ENCODE results near the gene MYO9B. TPM values are rescaled to one million over a fixed set of nuclear protein-coding genes. Genes with fewer than 3 reads are reported as not detected.

Gene MYO9B
- total RNA-seq, 1 experiment from 2014 or later: 79.4 TPM

GRCh38 chr19:17114414-17114831, 38.8 kb downstream of the MYO9B start:
- ChIA-PET CTCF (no interaction called here), POLR2A (no interaction called here)
- Histone ChIP-seq H3K9me3 (ENCODE audit: control insufficient read depth, insufficient read depth, low read depth, low read length) (no peaks in the 10 kb centered on the region), H3K4me1 (ENCODE audit: control insufficient read depth, insufficient read depth, low read length) (no peaks in the 10 kb centered on the region), H3K4me3 (ENCODE audit: low read depth in 2 of 2, low read length in 2 of 2) (no peak overlapping the region), H3K27ac (ENCODE audit: low read length) (no peak overlapping the region), H3K36me3 (ENCODE audit: control insufficient read depth, insufficient read depth, low read length) (no peaks in the 10 kb centered on the region), H3K27me3 (ENCODE audit: control insufficient read depth, insufficient read depth, low read length) (no peaks in the 10 kb centered on the region)
- no peak for DNase-seq (ENCODE audit: low read depth, low spot score)
- no TSS peak for BruUV-seq (replicated peaks)
- no peak for ATAC-seq
- intact Hi-C loops (cut with micrococcal nuclease; ENCODE audit: unreplicated experiment) (no loop called here), in situ Hi-C loops (cut with HindIII; ENCODE audit: low pct_unique_long_range_greater_than_20kb, low sequenced_read_pairs) (no loop called here)
- TF ChIP-seq TCF7L2 (IDR thresholded peaks at IDR 0.05; ENCODE audit: low read depth, low read length) (no peak), POLR2AphosphoS5 (IDR thresholded peaks at IDR 0.05; ENCODE audit: low read depth, low read length) (no peak), CTCF (IDR thresholded peaks at IDR 0.05) (no peak), SIN3A (IDR thresholded peaks at IDR 0.05; ENCODE audit: borderline replicate concordance, insufficient read depth, low read depth, low read length) (no peak), REST (IDR thresholded peaks at IDR 0.05; ENCODE audit: insufficient read depth in 1 of 2, low read depth in 2 of 2, low read length in 1 of 2) (no peak)

- H3K27ac ChIP-seq (ENCODE audit: low read length): no peak overlapping the region
- POLR2A ChIA-PET: no interaction called here
- intact Hi-C loops (cut with micrococcal nuclease; ENCODE audit: unreplicated experiment): no loop called here
- H3K27me3 ChIP-seq (ENCODE audit: control insufficient read depth, insufficient read depth, low read length): no peaks in the 10 kb centered on the region
- ATAC-seq (no peak), DNase-seq (ENCODE audit: low read depth, low spot score) (no peak)
- in situ Hi-C loops (cut with HindIII; ENCODE audit: low pct_unique_long_range_greater_than_20kb, low sequenced_read_pairs): no loop called here
- no peaks in the 10 kb centered on the region for H3K36me3 ChIP-seq (ENCODE audit: control insufficient read depth, insufficient read depth, low read length)
- CTCF ChIA-PET: interaction anchor here (0.6 kb wide), 1 partner anchor 397 kb away, joined by 3 read pairs; no protein-coding TSS in a partner anchor
- no peak overlapping the region for H3K4me3 ChIP-seq (ENCODE audit: low read depth in 2 of 2, low read length in 2 of 2)
- no peak for TF ChIP-seq CTCF (IDR thresholded peaks at IDR 0.05)
- no peak for TF ChIP-seq TCF7L2 (IDR thresholded peaks at IDR 0.05; ENCODE audit: low read depth, low read length)
- TF ChIP-seq POLR2AphosphoS5 (IDR thresholded peaks at IDR 0.05; ENCODE audit: low read depth, low read length): no peak
- TF ChIP-seq REST (IDR thresholded peaks at IDR 0.05; ENCODE audit: insufficient read depth in 1 of 2, low read depth in 2 of 2, low read length in 1 of 2): no peak
- TF ChIP-seq SIN3A (IDR thresholded peaks at IDR 0.05; ENCODE audit: borderline replicate concordance, insufficient read depth, low read depth, low read length): no peak
- no TSS peak for BruUV-seq (replicated peaks)
- H3K9me3 ChIP-seq (ENCODE audit: control insufficient read depth, insufficient read depth, low read depth, low read length): no peaks in the 10 kb centered on the region
- no peaks in the 10 kb centered on the region for H3K4me1 ChIP-seq (ENCODE audit: control insufficient read depth, insufficient read depth, low read length)
Observed at GRCh38 chr19:17116996-17117702, 41.6 kb downstream of the MYO9B start.

Measured in Panc1 (cell line).